ENCODE measurements around the gene TMEM14C. TPM values are rescaled to one million over a fixed set of nuclear protein-coding genes. Genes with fewer than 3 reads are reported as not detected.

Gene TMEM14C
- polyA plus RNA-seq, 1 donor (not counting 4 experiments of a cell fraction or from before 2014, with no cell fraction given): 304 TPM

- Histone ChIP-seq H3K27ac (ENCODE audit: control insufficient read depth, insufficient read depth, low read length) (no peak overlapping the region), H3K4me1 (ENCODE audit: control insufficient read depth, extremely low read depth, insufficient read depth, low read length) (peaks cover 17% of the 10 kb centered on the region), H3K4me2 (ENCODE audit: control insufficient read depth, extremely low read depth, insufficient read depth, low read depth, low read length) (peak overlapping the region; percentile 78), H4K20me1 (ENCODE audit: control insufficient read depth, extremely low read depth, insufficient read depth, low read length) (no peaks in the 10 kb centered on the region), H3K9me1 (ENCODE audit: control insufficient read depth, extremely low read depth, insufficient read depth, low read length) (no peaks in the 10 kb centered on the region), H3K36me3 (ENCODE audit: control insufficient read depth in 2 of 2, extremely low read depth in 1 of 2, insufficient read depth in 2 of 2, low read length in 2 of 2) (peaks cover 2 to 3% of the 10 kb centered on the region in 2 experiments), H3K79me2 (ENCODE audit: control insufficient read depth, insufficient read depth, low read length) (peaks cover 29% of the 10 kb centered on the region), H3K9ac (ENCODE audit: control insufficient read depth, extremely low read depth, insufficient read depth, low read length) (no peak overlapping the region), H2AFZ (ENCODE audit: control insufficient read depth, low read length) (no peak overlapping the region), H3K4me3 (ENCODE audit: control insufficient read depth in 2 of 3, extremely low read depth in 1 of 3, insufficient read depth in 2 of 3, low read depth in 1 of 3, low read length in 3 of 3) (peak overlapping the region; percentile 74 to 90 (median 79)), H3K27me3 (ENCODE audit: control insufficient read depth, extremely low read depth, insufficient read depth, low read length) (no peaks in the 10 kb centered on the region), H3K9me3 (ENCODE audit: control insufficient read depth, low read depth, low read length) (no peaks in the 10 kb centered on the region)
- dilution Hi-C loops (cut with MboI; ENCODE audit: extremely low pct_ligation_motif_present, low sequenced_read_pairs): no loop called here
- no peak for DNase-seq (ENCODE audit: low read depth, low spot score)
- no peak for FAIRE-seq
- TF ChIP-seq EZH2 (IDR thresholded peaks at IDR 0.05; ENCODE audit: low read length) (no peak), CTCF (optimal IDR thresholded peaks at IDR 0.05 in 1 of 3, IDR thresholded peaks at IDR 0.05 in 1 of 3, conservative IDR thresholded peaks at IDR 0.05 in 1 of 3; ENCODE audit: extremely low read depth in 1 of 3, insufficient read depth in 2 of 3, low read length in 3 of 3) (no peak)
These were observed 29.8 kb upstream of the TMEM14C start for GRCh38 chr6:10692965-10693538.

- dilution Hi-C loops (cut with MboI; ENCODE audit: extremely low pct_ligation_motif_present, low sequenced_read_pairs): no loop called here
- Histone ChIP-seq H3K27me3 (ENCODE audit: control insufficient read depth, extremely low read depth, insufficient read depth, low read length) (no peaks in the 10 kb centered on the region), H3K27ac (ENCODE audit: control insufficient read depth, insufficient read depth, low read length) (peak within 1 kb of the TSS; percentile 88), H3K9me1 (ENCODE audit: control insufficient read depth, extremely low read depth, insufficient read depth, low read length) (no peaks in the 10 kb centered on the region), H3K79me2 (ENCODE audit: control insufficient read depth, insufficient read depth, low read length) (peaks cover 41% of the 10 kb centered on the region), H3K4me2 (ENCODE audit: control insufficient read depth, extremely low read depth, insufficient read depth, low read depth, low read length) (peak within 1 kb of the TSS; percentile 96), H4K20me1 (ENCODE audit: control insufficient read depth, extremely low read depth, insufficient read depth, low read length) (no peaks in the 10 kb centered on the region), H3K9me3 (ENCODE audit: control insufficient read depth, low read depth, low read length) (no peaks in the 10 kb centered on the region), H2AFZ (ENCODE audit: control insufficient read depth, low read length) (peak within 1 kb of the TSS; percentile 76), H3K4me3 (ENCODE audit: control insufficient read depth in 2 of 3, extremely low read depth in 1 of 3, insufficient read depth in 2 of 3, low read depth in 1 of 3, low read length in 3 of 3) (peak within 1 kb of the TSS; percentile 74 to 90 (median 79)), H3K4me1 (ENCODE audit: control insufficient read depth, extremely low read depth, insufficient read depth, low read length) (peaks cover 17% of the 10 kb centered on the region), H3K9ac (ENCODE audit: control insufficient read depth, extremely low read depth, insufficient read depth, low read length) (peak within 1 kb of the TSS; percentile 96), H3K36me3 (ENCODE audit: control insufficient read depth in 2 of 2, extremely low read depth in 1 of 2, insufficient read depth in 2 of 2, low read length in 2 of 2) (peaks cover 2 to 10% of the 10 kb centered on the region in 2 experiments)
- DNase-seq (ENCODE audit: low read depth, low spot score) (peak; percentile 71), FAIRE-seq (no peak)
- TF ChIP-seq EZH2 (IDR thresholded peaks at IDR 0.05; ENCODE audit: low read length) (no peak), CTCF (optimal IDR thresholded peaks at IDR 0.05 in 1 of 3, IDR thresholded peaks at IDR 0.05 in 1 of 3, conservative IDR thresholded peaks at IDR 0.05 in 1 of 3; ENCODE audit: extremely low read depth in 1 of 3, insufficient read depth in 2 of 3, low read length in 3 of 3) (peak in 1 of 3 experiments; percentile 4)
These were observed 28.4 kb upstream of the TMEM14C start, which contains the start of the genes C6orf52 and PAK1IP1 for GRCh38 chr6:10694302-10695085. TSS of gene C6orf52 (minus strand) at chr6:10694616. CDS start at chr6:10687550, 7,066 bp downstream. TSS of gene PAK1IP1 (plus strand) at chr6:10694972. CDS start at chr6:10694986, 14 bp downstream.

Data from keratinocyte (primary cell).